Measurements from ENCODE around the gene BAIAP3.

BAIAP3 gene

GRCh38 chr16:1300664-1301476 is 32.6 kb upstream of the BAIAP3 start:
- DNase-seq, result no peak

GRCh38 chr16:1301562-1301961 is 31.9 kb upstream of the BAIAP3 start:
- DNase-seq, result no peak

- no peak for DNase-seq
Measured at GRCh38 chr16:1305823-1306222, 27.6 kb upstream of the BAIAP3 start.

- no peak for DNase-seq
Measured at GRCh38 chr16:1306334-1306733, 27.1 kb upstream of the BAIAP3 start.

- peak; percentile 86 for DNase-seq
Measured at GRCh38 chr16:1308036-1308976, 25.1 kb upstream of the BAIAP3 start.

- DNase-seq, result peak; percentile 94
Measured at GRCh38 chr16:1308977-1309885, 24.2 kb upstream of the BAIAP3 start, which contains the start of gene UBE2I. Gene UBE2I, plus strand, starts transcription at chr16:1309636. Its CDS starts 4,395 bp downstream, at chr16:1314031.

GRCh38 chr16:1309888-1310831 is 23.3 kb upstream of the BAIAP3 start:
- no peak for DNase-seq

GRCh38 chr16:1310832-1311200 is 22.6 kb upstream of the BAIAP3 start:
- DNase-seq, result no peak

- DNase-seq, result no peak
Measured at GRCh38 chr16:1311212-1311737, 22.2 kb upstream of the BAIAP3 start.

GRCh38 chr16:1311738-1312466 is 21.5 kb upstream of the BAIAP3 start:
- no peak for DNase-seq

GRCh38 chr16:1312467-1312816 is 21.0 kb upstream of the BAIAP3 start:
- DNase-seq, result no peak

GRCh38 chr16:1312903-1313302 is 20.5 kb upstream of the BAIAP3 start:
- DNase-seq, result no peak

- DNase-seq, result no peak
Measured at GRCh38 chr16:1313721-1314369, 19.6 kb upstream of the BAIAP3 start.

GRCh38 chr16:1314399-1315068 is 18.9 kb upstream of the BAIAP3 start:
- no peak for DNase-seq

- DNase-seq, result no peak
Measured at GRCh38 chr16:1315081-1316032, 18.1 kb upstream of the BAIAP3 start.

GRCh38 chr16:1316033-1316405 is 17.4 kb upstream of the BAIAP3 start:
- DNase-seq, result no peak

- DNase-seq, result no peak
Measured at GRCh38 chr16:1317479-1318267, 15.8 kb upstream of the BAIAP3 start.

GRCh38 chr16:1318268-1318545 is 15.2 kb upstream of the BAIAP3 start:
- no peak for DNase-seq

All from DMS153 (cell line).